Caco-2 (cell line): Measurements from ENCODE around the gene BMP10. TPM values are rescaled to one million over a fixed set of nuclear protein-coding genes. Genes with fewer than 3 reads are reported as not detected.

Source experiments
- BruUV-seq: library from RNA; stranded (reverse); fragments of 400-500 nt; replicated peaks from 2 replicates; lab custom pipeline; 2021; lab: Mats Ljungman, UMichigan
- CTCF ChIA-PET: fragments of 300-600 bp; sonication (Branson Sonifier 250); formaldehyde crosslinking; loops from one replicate; lab custom pipeline; 2022; ENCODE audit warnings: antibody characterized with exemption; lab: Charles Lee
- POLR2A ChIA-PET: fragments of 300-600 bp; sonication (Branson Sonifier 250); formaldehyde crosslinking; loops from one replicate; lab custom pipeline; 2022; ENCODE audit warnings: antibody characterized with exemption; lab: Charles Lee
- DNase-seq, 2 experiments: peaks; one replicate each; pipeline versions ENCODE4 v3.0.0 to v3.0.0-alpha.2; 2020 to 2022
- H3K27me3 ChIP-seq: replicated peaks from 2 replicates; pipeline ENCODE4 v1.6.0; 2011; ENCODE audit warnings: low read length; ENCODE audit not compliant: control insufficient read depth, insufficient read depth
- H3K36me3 ChIP-seq: 2 replicates; pipeline ENCODE4 v1.5.1; 2011; ENCODE audit warnings: low read length; ENCODE audit not compliant: control insufficient read depth, insufficient read depth
- H3K4me1 ChIP-seq: fragments of 250-450 bp; sonication (Bioruptor Pico); 2 replicates; pipeline ENCODE4 v1.5.1; 2020; ENCODE audit warnings: mild to moderate bottlenecking
- H3K4me3 ChIP-seq: 2 replicates; pipeline ENCODE4 v1.5.1; 2011; ENCODE audit warnings: low read depth, mild to moderate bottlenecking, control low read depth, low read length
- H3K9me3 ChIP-seq: fragments of 250-450 bp; sonication (Bioruptor Pico); 2 replicates; pipeline ENCODE4 v1.5.1; 2020; ENCODE audit warnings: mild to moderate bottlenecking, moderate library complexity
- H3K27ac Mint-ChIP-seq: one replicate; pipeline ENCODE4 v1.8.0; 2022; ENCODE audit warnings: mixed read lengths; ENCODE audit not compliant: unreplicated experiment
- H3K27me3 Mint-ChIP-seq: one replicate; pipeline ENCODE4 v1.8.0; 2022; ENCODE audit warnings: mixed read lengths; ENCODE audit not compliant: insufficient read depth, unreplicated experiment
- H3K36me3 Mint-ChIP-seq: one replicate; pipeline ENCODE4 v1.8.0; 2022; ENCODE audit warnings: mild to moderate bottlenecking, mixed read lengths; ENCODE audit not compliant: insufficient read depth, unreplicated experiment
- H3K4me1 Mint-ChIP-seq: one replicate; pipeline ENCODE4 v1.8.0; 2022; ENCODE audit warnings: low read depth, mixed read lengths; ENCODE audit not compliant: unreplicated experiment
- H3K4me3 Mint-ChIP-seq: one replicate; pipeline ENCODE4 v1.8.0; 2022; ENCODE audit warnings: mild to moderate bottlenecking, moderate library complexity, mixed read lengths; ENCODE audit not compliant: unreplicated experiment
- H3K9me3 Mint-ChIP-seq: one replicate; pipeline ENCODE4 v1.8.0; 2022; ENCODE audit warnings: mixed read lengths; ENCODE audit not compliant: unreplicated experiment
- CTCF ChIP-seq, 2 experiments: fragments of 200-600 bp in 1 of 2; IDR thresholded peaks; 1 replicate in 1 of 2; 2 replicates in 1 of 2; pipeline versions ENCODE4 v1.5.1 to v1.8.0; 2011 to 2022; ENCODE audit warnings: antibody characterized with exemption in 1 of 2, control low read depth in 1 of 2, inconsistent platforms in 1 of 2, low read depth in 1 of 2, low read length in 1 of 2, mild to moderate bottlenecking in 1 of 2, moderate library complexity in 1 of 2; ENCODE audit not compliant: insufficient read depth in 1 of 2, severe bottlenecking in 1 of 2, unreplicated experiment in 1 of 2
- intact Hi-C: fragments of 100-400 bp; cut with micrococcal nuclease; formaldehyde crosslinking; loops from one replicate; pipeline ENCODE4 v1.10.0; 2022; ENCODE audit not compliant: unreplicated experiment
- total RNA-seq: library from RNA; stranded (reverse); gene quantifications from 2 replicates; pipeline ENCODE4 v1.2.3, GENCODE V29; 2022

Gene BMP10
- total RNA-seq, 1 experiment from 2014 or later = not detected

- H3K36me3 ChIP-seq = no peaks in the 10 kb centered on the region
- no peak overlapping the region for H3K27ac Mint-ChIP-seq
- BruUV-seq = no TSS peak
- H3K9me3 ChIP-seq = no peaks in the 10 kb centered on the region; the same call in 1 of the 2 replicates
- POLR2A ChIA-PET = no interaction called here
- peaks cover 24% of the 10 kb centered on the region for H3K4me1 Mint-ChIP-seq
- intact Hi-C loops = no loop called here
- no peaks in the 10 kb centered on the region for H3K27me3 ChIP-seq
- peaks cover 19% of the 10 kb centered on the region for H3K9me3 Mint-ChIP-seq
- no peaks in the 10 kb centered on the region for H3K36me3 Mint-ChIP-seq
- H3K27me3 Mint-ChIP-seq = no peaks in the 10 kb centered on the region
- TF ChIP-seq CTCF (IDR thresholded peaks at IDR 0.05; ENCODE audit: insufficient read depth in 1 of 2, low read depth in 1 of 2, low read length in 1 of 2, severe bottlenecking in 1 of 2, unreplicated experiment in 1 of 2) = no peak
- H3K4me3 ChIP-seq = no peak overlapping the region
- CTCF ChIA-PET = interaction anchor here (0.6 kb wide), 1 partner anchor 14 kb away, joined by 3 read pairs; no protein-coding TSS in a partner anchor
- peaks cover 7% of the 10 kb centered on the region for H3K4me1 ChIP-seq
- no peak overlapping the region for H3K4me3 Mint-ChIP-seq
- DNase-seq = no peak
Observed at GRCh38 chr2:68885811-68886075, 14.5 kb upstream of the BMP10 start.

GRCh38 chr2:68885074-68885810 lies 14.0 kb upstream of the BMP10 start:
- H3K27ac Mint-ChIP-seq = no peak overlapping the region
- CTCF ChIA-PET = interaction anchor here (0.6 kb wide), 1 partner anchor 14 kb away, joined by 3 read pairs; no protein-coding TSS in a partner anchor
- TF ChIP-seq CTCF (IDR thresholded peaks at IDR 0.05; ENCODE audit: insufficient read depth in 1 of 2, low read depth in 1 of 2, low read length in 1 of 2, severe bottlenecking in 1 of 2, unreplicated experiment in 1 of 2) = no peak
- H3K9me3 Mint-ChIP-seq = peaks cover 19% of the 10 kb centered on the region
- intact Hi-C loops = no loop called here
- H3K27me3 Mint-ChIP-seq = no peaks in the 10 kb centered on the region
- H3K36me3 ChIP-seq = no peaks in the 10 kb centered on the region
- DNase-seq = no peak
- H3K4me1 Mint-ChIP-seq = peaks cover 24% of the 10 kb centered on the region
- BruUV-seq = no TSS peak
- no peak overlapping the region for H3K4me3 Mint-ChIP-seq
- no peaks in the 10 kb centered on the region for H3K36me3 Mint-ChIP-seq
- H3K4me1 ChIP-seq = peaks cover 10% of the 10 kb centered on the region
- POLR2A ChIA-PET = no interaction called here
- no peak overlapping the region for H3K4me3 ChIP-seq
- H3K9me3 ChIP-seq = no peaks in the 10 kb centered on the region; the same call in 1 of the 2 replicates
- no peaks in the 10 kb centered on the region for H3K27me3 ChIP-seq

- no peak for DNase-seq
- CTCF ChIA-PET = no interaction called here
- BruUV-seq = no TSS peak
- Mint-ChIP-seq H3K4me3 (no peak overlapping the region), H3K27me3 (no peaks in the 10 kb centered on the region), H3K9me3 (peaks cover 13% of the 10 kb centered on the region), H3K27ac (no peak overlapping the region), H3K4me1 (peaks cover 7% of the 10 kb centered on the region), H3K36me3 (no peaks in the 10 kb centered on the region)
- Histone ChIP-seq H3K36me3 (no peaks in the 10 kb centered on the region), H3K4me3 (no peak overlapping the region), H3K4me1 (peaks cover 31% of the 10 kb centered on the region), H3K9me3 (peaks cover 3% of the 10 kb centered on the region; the same call in 1 of the 2 replicates), H3K27me3 (no peaks in the 10 kb centered on the region)
- intact Hi-C loops = no loop called here
- no peak for TF ChIP-seq CTCF (IDR thresholded peaks at IDR 0.05; ENCODE audit: insufficient read depth in 1 of 2, low read depth in 1 of 2, low read length in 1 of 2, severe bottlenecking in 1 of 2, unreplicated experiment in 1 of 2)
- POLR2A ChIA-PET = no interaction called here
Observed at GRCh38 chr2:68880213-68880612, 9.0 kb upstream of the BMP10 start.
